ENCODE data around the gene OGG1. TPM values are rescaled to one million over a fixed set of nuclear protein-coding genes. Genes with fewer than 3 reads are reported as not detected.

The OGG1 gene
- total and polyA plus RNA-seq, 11 donors: 6.2 to 14.8 (median 9.5) TPM

GRCh38 chr3:9744162-9744561 is 5.6 kb upstream of the OGG1 start:
- DNase-seq (no peak), ATAC-seq (no peak)
- Histone ChIP-seq H3K4me1 (peaks cover 0 to 7% (median 3%) of the 10 kb centered on the region in 12 donors), H3K4me3 (no peak overlapping the region), H3K36me3 (peaks cover 3 to 96% (median 91%) of the 10 kb centered on the region in 9 donors), H3K27me3 (no peaks in the 10 kb centered on the region), H3K27ac (no peak overlapping the region), H3K9me3 (no peaks in the 10 kb centered on the region)
- WGBS, 4 donors: 96 to 98% (median 97%) methylated on average over 13 of the region's 13 CpGs
- TF ChIP-seq CTCF (IDR thresholded peaks at IDR 0.05): no peak
- no peak for TF ChIP-seq POLR2A (IDR thresholded peaks at IDR 0.05)
- intact Hi-C loops (cut with DNase I): loop anchor here in 1 of 10 donors (10.0 kb wide), 1 partner anchor 239 kb away; no protein-coding TSS in a partner anchor

- intact Hi-C loops (cut with DNase I): loop anchor here in 2 of 10 donors (5.0 to 10.0 kb wide), 2 partner anchors 88 to 241 kb away; no protein-coding TSS in a partner anchor
- no peak for TF ChIP-seq CTCF (IDR thresholded peaks at IDR 0.05)
- TF ChIP-seq POLR2A (IDR thresholded peaks at IDR 0.05): no peak
- H3K36me3 ChIP-seq: peaks cover 0 to 83% (median 77%) of the 10 kb centered on the region in 9 donors
Measured at GRCh38 chr3:9745521-9745920, 4.2 kb upstream of the OGG1 start.

GRCh38 chr3:9746330-9746729 is 3.4 kb upstream of the OGG1 start:
- peaks cover 4 to 21% (median 16%) of the 10 kb centered on the region in 12 donors for H3K4me1 ChIP-seq
- H3K9me3 ChIP-seq: no peaks in the 10 kb centered on the region
- H3K36me3 ChIP-seq: peaks cover 0 to 79% (median 71%) of the 10 kb centered on the region in 9 donors
- intact Hi-C loops (cut with DNase I): loop anchor here in 2 of 10 donors (5.0 to 10.0 kb wide), 2 partner anchors 89 to 242 kb away; no protein-coding TSS in a partner anchor
- no peaks in the 10 kb centered on the region for H3K27me3 ChIP-seq
- TF ChIP-seq CTCF (IDR thresholded peaks at IDR 0.05) (no peak), POLR2A (IDR thresholded peaks at IDR 0.05) (no peak)
- ATAC-seq (no peak), DNase-seq (no peak)
- H3K4me3 ChIP-seq: no peak overlapping the region
- no peak overlapping the region for H3K27ac ChIP-seq
- 64 to 77% (median 72%) methylated on average over 5 of the region's 5 CpGs for WGBS, 4 donors

More at GRCh38 chr3:9745521-9745920, 4.2 kb upstream of the OGG1 start:
- WGBS, 4 donors: 91 to 94% (median 93%) methylated on average over 7 to 12 of the region's 12 CpGs
- DNase-seq (no peak), ATAC-seq (no peak)
- H3K27ac ChIP-seq: no peak overlapping the region
- no peaks in the 10 kb centered on the region for H3K27me3 ChIP-seq
- no peak overlapping the region for H3K4me3 ChIP-seq
- H3K4me1 ChIP-seq: peaks cover 0 to 13% (median 9%) of the 10 kb centered on the region in 12 donors
- no peaks in the 10 kb centered on the region for H3K9me3 ChIP-seq

GRCh38 chr3:9747267-9747666 is 2.5 kb upstream of the OGG1 start:
- H3K27ac ChIP-seq: no peak overlapping the region
- WGBS, 4 donors: 93 to 94% (median 93%) methylated on average over 4 to 8 of the region's 8 CpGs
- TF ChIP-seq CTCF (IDR thresholded peaks at IDR 0.05) (no peak), POLR2A (IDR thresholded peaks at IDR 0.05) (no peak)
- H3K36me3 ChIP-seq: peaks cover 0 to 78% (median 70%) of the 10 kb centered on the region in 9 donors
- ATAC-seq (no peak), DNase-seq (no peak)
- H3K4me1 ChIP-seq: peaks cover 4 to 26% (median 18%) of the 10 kb centered on the region in 12 donors
- intact Hi-C loops (cut with DNase I): loop anchor here in 2 of 10 donors (5.0 to 10.0 kb wide), 2 partner anchors 90 to 242 kb away; no protein-coding TSS in a partner anchor
- no peaks in the 10 kb centered on the region for H3K9me3 ChIP-seq
- H3K27me3 ChIP-seq: no peaks in the 10 kb centered on the region
- H3K4me3 ChIP-seq: no peak overlapping the region
